HG02588 (cell line): ENCODE data around the gene ATP5MC3.
A peak's percentile ranks its signal among the peaks of the same experiment; 100 is the strongest.

Experiments
- ATAC-seq: cut with Tn5 transposase; IDR thresholded peaks from one replicate; pipeline ENCODE4 v1.9.1; 2021; ENCODE audit warnings: mild to moderate bottlenecking, moderate library complexity; ENCODE audit not compliant: unreplicated experiment

Gene ATP5MC3

GRCh38 chr2:175168564-175168945, 13.0 kb downstream of the ATP5MC3 start:
- ATAC-seq: peak; percentile 18

GRCh38 chr2:175167792-175168563, 13.5 kb downstream of the ATP5MC3 start, which contains the start of gene ATF2:
Gene ATF2, minus strand, starts transcription at chr2:175168203. Its CDS starts 31,760 bp downstream, at chr2:175136443.
- peak; percentile 98 for ATAC-seq

DNA sequence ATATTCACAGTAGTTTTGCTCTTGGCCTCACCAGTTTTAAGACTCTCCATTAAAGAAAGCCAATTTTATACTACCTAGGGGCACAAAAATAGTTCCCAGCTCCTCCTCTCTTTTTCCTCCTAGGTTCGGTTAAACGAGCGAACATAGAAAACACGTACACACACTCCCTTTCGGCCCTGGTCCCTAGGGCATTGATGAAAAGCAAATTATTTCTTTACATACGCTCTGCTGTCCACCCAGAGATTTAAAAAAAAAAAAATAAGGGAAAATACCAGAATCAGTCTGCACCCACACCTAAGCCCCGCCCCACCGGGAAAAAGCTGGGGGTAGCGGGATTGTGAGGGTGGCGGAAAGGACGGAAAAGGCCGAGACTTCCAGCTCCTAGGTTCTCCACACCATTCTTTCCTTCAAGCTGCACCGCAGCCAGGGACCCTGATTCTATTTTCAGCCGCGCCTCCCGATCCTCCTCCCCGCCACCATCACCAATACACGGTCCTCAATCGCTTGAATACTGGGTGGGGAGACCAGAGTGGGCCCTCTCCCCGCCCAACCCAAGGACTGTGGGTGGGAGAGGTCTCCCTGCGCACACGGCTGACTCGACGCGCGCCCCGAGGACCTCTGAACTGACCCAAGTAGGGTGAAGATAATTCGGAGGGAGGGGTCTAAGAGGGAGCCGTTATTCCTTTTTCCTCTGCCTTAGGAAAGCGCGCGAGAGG, 14.3 kb downstream of the ATP5MC3 start:
- no peak for ATAC-seq

DNA sequence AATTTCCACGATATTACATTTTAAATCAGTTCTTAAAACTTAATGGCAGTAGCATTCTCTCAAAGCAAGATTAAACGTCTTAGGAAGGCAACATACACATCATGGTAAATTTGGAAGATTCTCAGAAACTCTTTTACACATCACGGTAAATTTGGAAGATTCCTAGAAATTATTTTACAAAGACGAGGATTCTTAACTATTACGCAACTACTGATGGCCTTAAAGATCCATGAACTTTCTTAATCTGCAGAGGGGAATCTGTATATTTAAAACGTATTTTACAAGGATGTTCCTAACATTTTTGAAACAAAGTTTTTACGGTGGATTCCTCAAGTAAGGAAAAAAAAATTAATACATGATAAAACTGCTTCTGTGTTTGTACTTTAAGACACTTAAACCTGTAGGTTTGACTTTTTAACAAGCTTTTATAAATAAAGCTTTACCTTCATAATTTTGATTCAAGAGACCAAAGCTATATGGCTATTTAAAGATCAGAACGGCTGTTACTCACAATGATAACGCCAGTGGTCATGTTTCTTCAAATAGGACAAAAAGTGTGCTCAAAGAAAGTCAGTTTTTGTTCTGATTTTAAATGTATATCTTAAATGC, 15.2 kb downstream of the ATP5MC3 start:
- ATAC-seq: no peak

DNA sequence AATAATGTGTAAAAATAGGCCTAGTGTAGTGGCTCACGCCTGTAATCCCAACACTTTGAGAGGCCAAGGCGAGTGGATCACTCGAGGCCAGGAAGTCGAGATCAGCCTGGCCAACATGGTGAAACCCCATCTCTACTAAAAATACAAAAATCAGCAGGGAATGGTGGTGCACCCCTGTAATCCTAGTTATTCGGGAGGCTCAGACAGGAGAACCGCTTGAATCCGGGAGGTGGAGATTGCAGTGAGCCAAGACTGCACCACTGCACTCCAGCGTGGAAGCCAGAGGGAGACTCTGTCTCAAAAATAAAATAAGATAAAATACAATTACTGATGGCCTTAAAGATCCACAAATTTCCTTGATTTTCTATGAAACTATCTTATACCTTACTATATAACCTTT, 17.3 kb downstream of the ATP5MC3 start:
- no peak for ATAC-seq

DNA sequence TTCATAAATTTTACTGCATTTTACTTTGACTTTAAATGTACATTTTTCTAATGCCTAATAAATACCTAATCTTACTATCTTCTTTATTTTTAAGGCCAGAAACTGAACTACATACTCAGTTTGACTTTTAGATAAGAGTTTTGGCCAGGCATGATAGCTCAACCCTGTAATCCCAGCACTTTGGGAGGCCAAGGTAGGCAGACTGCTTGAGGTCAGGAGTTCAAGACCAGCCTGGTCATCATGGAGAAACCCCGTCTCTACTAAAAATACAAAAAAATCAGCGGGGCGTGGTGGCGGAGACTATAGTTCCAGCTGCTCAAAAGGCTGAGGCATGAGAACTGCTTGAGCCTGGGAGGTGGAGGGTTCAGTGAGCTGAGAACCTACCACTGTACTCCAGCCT, 22.6 kb downstream of the ATP5MC3 start:
- ATAC-seq: no peak

- ATAC-seq: no peak
Measured at GRCh38 chr2:175156534-175156933, 25.0 kb downstream of the ATP5MC3 start.

GRCh38 chr2:175154661-175155082, 26.8 kb downstream of the ATP5MC3 start:
- peak; percentile 70 for ATAC-seq

DNA sequence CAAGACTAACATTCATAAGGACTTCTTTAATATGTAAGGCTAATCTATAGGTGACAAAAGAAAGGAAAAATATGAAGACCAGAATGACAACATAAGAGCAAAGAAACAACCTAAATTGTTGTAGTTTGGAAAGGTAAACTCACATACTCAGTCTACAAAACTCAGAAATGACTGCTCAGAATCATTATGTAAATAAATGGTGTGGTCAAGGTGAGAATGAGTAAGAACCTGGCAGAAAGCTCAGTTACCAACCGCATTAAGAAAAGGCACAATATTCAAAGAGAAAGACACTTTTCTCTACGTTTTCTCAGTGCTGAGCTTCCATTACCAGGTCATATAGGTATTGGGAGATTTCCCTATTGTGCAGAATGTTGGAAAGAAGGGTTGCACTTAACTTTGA, 29.3 kb downstream of the ATP5MC3 start:
- peak; percentile 75 for ATAC-seq

DNA sequence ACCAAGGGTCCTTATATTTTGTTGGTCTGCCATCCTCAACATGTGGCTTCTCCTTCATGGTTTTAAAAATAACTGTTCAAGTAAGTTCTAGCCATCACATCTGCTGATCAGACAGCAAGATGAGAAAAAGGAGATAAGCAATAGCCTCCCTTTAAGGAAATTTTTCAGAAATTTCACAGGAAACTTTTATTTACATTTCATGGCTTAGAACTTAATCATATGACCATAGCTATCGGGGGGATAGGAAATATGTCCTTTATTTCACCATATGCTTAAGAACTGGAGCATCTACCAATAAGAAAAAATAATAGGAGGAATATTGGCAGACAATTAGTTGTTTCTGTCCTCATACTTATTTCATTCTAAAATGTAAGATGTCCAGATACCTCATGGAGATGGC, 29.7 kb downstream of the ATP5MC3 start:
- no peak for ATAC-seq

- ATAC-seq: no peak
Measured at GRCh38 chr2:175147186-175147585, 34.3 kb downstream of the ATP5MC3 start.

DNA sequence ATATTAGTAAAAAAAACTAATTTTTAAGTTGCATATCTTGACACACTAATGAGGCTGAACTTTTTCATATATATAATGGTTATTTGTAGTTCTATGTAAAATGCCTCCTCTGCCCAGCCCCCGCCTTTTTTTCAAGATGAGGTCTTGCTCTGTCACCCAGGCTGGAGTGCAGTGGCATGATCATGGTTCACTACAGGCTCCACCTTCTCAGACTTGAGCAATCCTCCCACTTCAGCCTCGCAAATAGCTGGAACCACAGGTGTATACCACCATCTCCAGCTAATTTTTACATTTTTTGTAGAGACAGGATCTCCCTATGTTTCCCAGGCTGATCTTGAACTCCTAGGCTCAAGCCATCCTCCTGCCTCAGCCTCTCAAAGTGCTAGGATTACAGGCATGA, 37.8 kb downstream of the ATP5MC3 start:
- ATAC-seq: no peak

- ATAC-seq: no peak
Measured at GRCh38 chr2:175143191-175143590, 38.3 kb downstream of the ATP5MC3 start.

DNA sequence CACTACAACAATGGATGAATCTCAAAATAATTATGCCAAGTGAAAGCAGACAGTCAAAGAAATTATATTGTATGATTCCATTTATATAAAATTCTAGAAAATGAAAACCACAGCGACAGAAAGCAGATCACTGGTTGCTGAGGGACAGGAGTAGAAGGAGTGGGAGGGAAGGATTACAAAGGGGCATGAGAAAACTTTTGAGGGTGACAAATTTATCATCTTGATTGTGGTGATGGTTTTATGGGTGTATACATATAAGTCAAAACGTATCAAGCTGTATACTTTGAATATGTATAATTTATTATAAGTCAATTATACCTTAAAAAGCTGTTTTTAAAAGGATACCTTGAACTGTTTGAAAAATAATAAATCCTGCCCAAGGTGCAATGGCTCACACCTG, 41.2 kb downstream of the ATP5MC3 start:
- no peak for ATAC-seq

- ATAC-seq: no peak
Measured at GRCh38 chr2:175137793-175138192, 43.7 kb downstream of the ATP5MC3 start.

DNA sequence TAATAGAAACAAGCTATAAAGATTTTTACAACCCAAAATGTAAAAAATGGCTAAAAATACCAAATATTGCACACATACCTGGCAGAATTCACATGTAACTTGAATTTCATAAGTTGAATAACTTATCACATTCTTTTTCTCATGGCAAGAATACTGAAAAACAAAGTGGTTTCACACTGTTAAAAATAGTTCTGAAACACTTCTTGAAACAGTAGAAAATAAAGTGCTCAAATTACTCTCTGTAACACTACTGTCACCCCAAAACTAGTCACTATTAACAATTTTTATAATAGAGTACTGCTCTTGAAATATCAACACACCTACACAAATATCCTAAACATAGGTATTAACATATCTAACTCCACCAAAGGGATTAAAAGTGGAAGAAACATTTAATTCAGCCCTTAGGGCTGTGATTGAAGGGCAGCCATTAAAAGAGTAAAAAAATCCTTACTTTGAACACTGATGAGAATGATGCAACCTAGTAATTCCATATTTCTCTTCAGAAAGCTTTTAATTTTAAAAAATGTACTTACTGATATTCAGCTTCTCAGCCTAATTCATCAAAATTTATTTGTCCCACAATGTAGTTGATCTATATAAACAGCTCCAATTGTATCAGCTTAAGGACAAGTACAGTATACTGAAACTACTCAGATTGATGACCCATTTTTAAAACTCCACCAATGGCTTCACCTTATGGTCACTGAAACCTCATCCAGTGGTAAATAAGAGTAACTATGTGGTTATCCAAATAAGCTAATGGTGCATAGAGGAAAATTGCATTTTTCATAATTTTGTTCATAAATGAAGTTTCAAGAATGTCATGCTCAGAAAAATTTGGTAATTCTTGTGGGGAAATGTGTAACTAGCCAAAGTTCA, 44.9 kb downstream of the ATP5MC3 start:
- peak; percentile 66 for ATAC-seq

- ATAC-seq: no peak
Measured at GRCh38 chr2:175135862-175136261, 45.6 kb downstream of the ATP5MC3 start.

DNA sequence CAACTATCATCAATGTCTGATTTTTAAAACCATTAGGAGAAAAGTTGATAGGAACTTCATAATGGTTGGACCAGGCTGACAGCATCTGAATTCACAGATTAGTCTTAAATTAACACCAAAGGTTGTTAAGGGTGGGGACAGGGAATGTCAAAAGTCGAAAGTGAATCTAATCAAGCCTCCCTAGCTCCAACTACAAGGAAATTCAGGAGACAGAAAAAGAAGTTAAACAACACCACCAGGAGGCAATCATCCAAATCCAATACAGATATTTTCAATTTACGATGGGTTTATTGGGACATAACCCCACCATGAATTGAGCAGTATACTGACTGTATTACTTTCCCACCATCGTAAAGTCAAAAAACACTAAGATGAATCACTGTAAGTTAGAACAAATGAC, 46.3 kb downstream of the ATP5MC3 start:
- no peak for ATAC-seq

DNA sequence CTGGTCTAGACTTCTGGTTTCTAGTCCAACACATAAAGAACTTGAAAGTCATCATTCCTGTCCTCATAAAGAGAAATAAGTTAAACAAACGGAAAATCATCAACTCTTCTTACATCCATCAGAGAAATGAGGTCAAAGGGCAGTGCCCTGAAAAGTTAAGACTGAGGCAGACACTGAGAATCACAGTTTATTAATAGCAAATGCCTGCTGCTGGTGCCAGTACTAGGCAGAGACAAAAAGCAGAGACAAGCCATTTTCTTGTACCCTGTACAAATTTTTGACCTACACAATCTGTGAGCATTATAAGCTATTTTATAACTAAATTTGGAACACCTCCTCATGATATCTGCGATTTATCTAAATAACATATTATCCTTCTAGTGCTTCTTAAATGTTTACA, 50.3 kb downstream of the ATP5MC3 start:
- ATAC-seq: no peak

- no peak for ATAC-seq
Measured at GRCh38 chr2:175126661-175127060, 54.8 kb downstream of the ATP5MC3 start.
